Activated CD4-positive, CD25-positive, alpha-beta regulatory T cell treated with anti-CD3 and anti-CD28 coated beads, Interleukin-2, amount 50 U/mL, for 16 hours (primary cell): ENCODE data around the gene TRIM49.
"Not testable (repeated sequence)": the region's sequence is repeated elsewhere in the genome, so short reads cannot be mapped to it uniquely, and the experiment has no call there.

Experiments
- DNase-seq: peaks from one replicate; pipeline ENCODE4 v3.0.0-alpha.2; 2020; ENCODE audit warnings: low read depth, low spot score

The TRIM49 gene

GRCh38 chr11:89808475-89808874 lies at the start of gene TRIM49:
Gene TRIM49 (minus strand): TSS chr11:89808575. CDS start chr11:89804469, 4,106 bp downstream.
- DNase-seq = not testable (repeated sequence)

- DNase-seq = not testable (repeated sequence)
Measured at GRCh38 chr11:89826694-89827093, 18.3 kb upstream of the TRIM49 start.

GRCh38 chr11:89820008-89820407 lies 11.6 kb upstream of the TRIM49 start:
- not testable (repeated sequence) for DNase-seq

- not testable (repeated sequence) for DNase-seq
Measured at GRCh38 chr11:89813535-89813934, 5.2 kb upstream of the TRIM49 start.

- not testable (repeated sequence) for DNase-seq
Measured at GRCh38 chr11:89787506-89788063, 20.8 kb downstream of the TRIM49 start.

GRCh38 chr11:89785726-89786125 lies 22.6 kb downstream of the TRIM49 start:
- DNase-seq = not testable (repeated sequence)

GRCh38 chr11:89750822-89751221 lies 57.6 kb downstream of the TRIM49 start:
- not testable (repeated sequence) for DNase-seq
